Left lung (tissue), 10 donors: Measurements from ENCODE around the gene TMEM132A. TPM values are rescaled to one million over a fixed set of nuclear protein-coding genes. Genes with fewer than 3 reads are reported as not detected.
"Not testable (repeated sequence)": the region's sequence is repeated elsewhere in the genome, so short reads cannot be mapped to it uniquely, and the experiment has no call there.

Experiments
- ATAC-seq: fragments of 200-7000 bp; cut with Tn5 transposase; one replicate; pipeline ENCODE4 v1.9.1; 2020; ENCODE audit warnings: moderate library complexity
- DNase-seq, 4 donors: peaks; one replicate each; pipeline ENCODE4 v3.0.0-alpha.2; 2013 to 2020
- H3K27ac ChIP-seq, 2 donors: fragments of 200-600 bp; sonication (generic) in 1 of 2; one replicate each; pipeline versions ENCODE4 v1.5.0 to v1.8.0; 2020 to 2021
- H3K27me3 ChIP-seq, 2 donors: fragments of 200-600 bp; sonication (generic) in 1 of 2; one replicate each; pipeline versions ENCODE4 v1.5.0 to v1.8.0; 2020 to 2021
- H3K36me3 ChIP-seq, 2 donors: fragments of 200-600 bp; sonication (generic) in 1 of 2; one replicate each; pipeline versions ENCODE4 v1.5.0 to v1.8.0; 2020 to 2021
- H3K4me1 ChIP-seq, 2 donors: fragments of 200-600 bp; one replicate each; pipeline ENCODE4 v1.8.0; 2021
- H3K4me3 ChIP-seq, 2 donors: fragments of 200-600 bp; sonication (generic) in 1 of 2; one replicate each; pipeline versions ENCODE4 v1.5.0 to v1.8.0; 2020 to 2021; ENCODE audit warnings: mild to moderate bottlenecking in 1 of 2
- H3K9me3 ChIP-seq, 2 donors: fragments of 200-600 bp; sonication (generic) in 1 of 2; one replicate each; pipeline versions ENCODE4 v1.5.0 to v1.8.0; 2020 to 2021
- intact Hi-C, 2 donors: fragments of 100-400 bp; cut with DNase I; formaldehyde crosslinking; loops; one replicate each; pipeline versions ENCODE4 v1.11.2 to v1.14.2; 2022
- polyA plus RNA-seq, 6 donors: library from polyadenylated mRNA; unstranded; fragments of 120-200 nt; gene quantifications; one replicate each; pipeline ENCODE4 v1.2.1, GENCODE V29; 2013; ENCODE audit not compliant: insufficient read length in 6 of 6
- total RNA-seq, 2 donors: library from RNA; stranded (reverse); fragmentation: NEBNext Ultra II Directional; extraction: Animal tissue kit (Norgen Biotek cat#: 25700); gene quantifications; one replicate each; pipeline ENCODE4 v1.2.1, GENCODE V29; 2021
- TF ChIP-seq, protein P1 (sequence below), 2 donors: fragments of 200-600 bp; sonication (generic) in 1 of 2; IDR thresholded peaks; one replicate each; pipeline versions ENCODE4 v1.5.0 to v1.8.0; 2021; ENCODE audit warnings: antibody characterized with exemption in 2 of 2
- donor health status: DM: no; HTN: yes; CAD: no.
- donor health status: DM: no; HTN: no; CAD: no.

Gene TMEM132A
- total and polyA plus RNA-seq, 8 donors = 12.3 to 67.8 (median 43.2) TPM

DNA sequence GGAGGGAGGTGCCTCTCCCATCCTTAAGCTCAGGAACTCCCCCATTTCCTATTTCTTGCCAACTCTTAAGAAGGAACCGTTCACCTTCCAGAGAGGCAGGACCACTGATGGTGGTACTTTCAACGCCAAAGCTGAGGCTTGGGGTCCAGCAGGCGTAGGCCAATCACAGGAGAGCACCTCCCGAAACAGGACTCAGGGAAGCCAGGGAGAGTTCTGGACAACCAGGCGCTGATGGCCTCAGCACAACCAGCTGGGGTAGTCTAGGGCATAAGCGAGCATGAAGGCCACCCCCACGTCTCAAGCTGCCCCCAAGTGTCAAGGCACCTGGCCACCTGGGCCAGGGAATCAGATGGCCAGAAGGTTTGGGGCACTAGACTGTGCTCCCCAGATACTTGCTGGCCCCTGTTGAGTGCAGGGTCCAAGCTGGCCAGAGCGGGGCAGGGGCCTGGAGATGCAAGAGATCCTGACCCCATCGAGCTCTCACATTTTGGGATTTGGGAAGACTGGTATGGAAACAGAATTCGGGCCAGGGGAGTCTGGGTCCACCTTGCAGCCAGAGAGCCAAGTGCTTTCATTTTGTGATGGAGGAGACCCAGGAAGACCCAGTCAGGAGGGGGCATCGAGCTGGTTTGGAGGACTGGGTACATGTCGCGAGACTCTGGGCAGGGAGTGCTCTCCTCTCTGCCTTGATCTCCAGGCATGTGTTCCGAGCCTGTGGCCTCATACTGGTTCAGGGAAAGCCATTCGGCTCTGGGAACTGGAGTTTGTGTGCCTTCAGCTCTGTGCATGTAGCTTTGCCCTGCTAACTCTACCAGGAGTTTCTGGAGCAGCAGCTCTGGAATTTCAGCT is 48.1 kb downstream of the TMEM132A start:
- no peak for ATAC-seq
- no peak overlapping the region for H3K27ac ChIP-seq
- TF ChIP-seq, protein P1, sequence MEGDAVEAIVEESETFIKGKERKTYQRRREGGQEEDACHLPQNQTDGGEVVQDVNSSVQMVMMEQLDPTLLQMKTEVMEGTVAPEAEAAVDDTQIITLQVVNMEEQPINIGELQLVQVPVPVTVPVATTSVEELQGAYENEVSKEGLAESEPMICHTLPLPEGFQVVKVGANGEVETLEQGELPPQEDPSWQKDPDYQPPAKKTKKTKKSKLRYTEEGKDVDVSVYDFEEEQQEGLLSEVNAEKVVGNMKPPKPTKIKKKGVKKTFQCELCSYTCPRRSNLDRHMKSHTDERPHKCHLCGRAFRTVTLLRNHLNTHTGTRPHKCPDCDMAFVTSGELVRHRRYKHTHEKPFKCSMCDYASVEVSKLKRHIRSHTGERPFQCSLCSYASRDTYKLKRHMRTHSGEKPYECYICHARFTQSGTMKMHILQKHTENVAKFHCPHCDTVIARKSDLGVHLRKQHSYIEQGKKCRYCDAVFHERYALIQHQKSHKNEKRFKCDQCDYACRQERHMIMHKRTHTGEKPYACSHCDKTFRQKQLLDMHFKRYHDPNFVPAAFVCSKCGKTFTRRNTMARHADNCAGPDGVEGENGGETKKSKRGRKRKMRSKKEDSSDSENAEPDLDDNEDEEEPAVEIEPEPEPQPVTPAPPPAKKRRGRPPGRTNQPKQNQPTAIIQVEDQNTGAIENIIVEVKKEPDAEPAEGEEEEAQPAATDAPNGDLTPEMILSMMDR (IDR thresholded peaks at IDR 0.05) = no peak
- peaks cover 0 to 14% of the 10 kb centered on the region in 2 donors for H3K27me3 ChIP-seq
- DNase-seq = no peak
- H3K36me3 ChIP-seq = no peaks in the 10 kb centered on the region
- H3K9me3 ChIP-seq = peaks cover 0 to 8% of the 10 kb centered on the region in 2 donors
- intact Hi-C loops = no loop called here
- peak overlapping the region in 1 of 2 donors; percentile 21 for H3K4me3 ChIP-seq
- peaks cover 0 to 6% of the 10 kb centered on the region in 2 donors for H3K4me1 ChIP-seq

DNA sequence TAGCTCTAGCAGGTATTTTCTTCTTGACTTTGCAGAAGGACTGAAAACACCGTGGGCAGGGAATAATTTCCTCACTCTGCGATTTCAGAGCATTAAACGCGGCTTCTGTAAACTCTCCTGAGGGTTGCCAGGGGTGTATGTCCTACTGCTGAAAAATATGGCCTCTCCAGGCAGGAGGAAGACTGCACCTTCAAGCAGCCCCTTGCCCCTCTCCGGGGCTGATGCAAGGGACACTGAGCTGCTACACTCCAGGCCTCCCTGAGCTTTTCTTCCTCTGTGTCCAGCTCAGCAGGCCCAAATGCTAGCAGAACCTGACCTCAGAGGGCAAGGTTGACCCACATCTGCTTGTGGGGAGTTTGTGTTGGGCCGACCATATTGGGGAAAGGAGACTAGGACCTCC is 49.4 kb downstream of the TMEM132A start:
- H3K4me3 ChIP-seq = peak overlapping the region in 1 of 2 donors; percentile 1
- intact Hi-C loops = no loop called here
- H3K27me3 ChIP-seq = peaks cover 0 to 14% of the 10 kb centered on the region in 2 donors
- TF ChIP-seq, protein P1 (IDR thresholded peaks at IDR 0.05) = no peak
- DNase-seq (no peak), ATAC-seq (no peak)
- peaks cover 0 to 6% of the 10 kb centered on the region in 2 donors for H3K4me1 ChIP-seq
- H3K27ac ChIP-seq = no peak overlapping the region
- H3K9me3 ChIP-seq = no peaks in the 10 kb centered on the region
- H3K36me3 ChIP-seq = no peaks in the 10 kb centered on the region

- H3K27me3 ChIP-seq = peaks cover 0 to 14% of the 10 kb centered on the region in 2 donors
- H3K9me3 ChIP-seq, intact Hi-C loops, ATAC-seq, H3K4me3 ChIP-seq, H3K27ac ChIP-seq, DNase-seq, H3K36me3 ChIP-seq, H3K4me1 ChIP-seq: not testable (repeated sequence)
These were observed 50.1 kb downstream of the TMEM132A start for GRCh38 chr11:60974316-60974715.

- Histone ChIP-seq H3K27me3 (peaks cover 0 to 14% of the 10 kb centered on the region in 2 donors), H3K4me1 (peaks cover 0 to 6% of the 10 kb centered on the region in 2 donors), H3K36me3 (no peaks in the 10 kb centered on the region), H3K4me3 (no peak overlapping the region), H3K27ac (no peak overlapping the region), H3K9me3 (no peaks in the 10 kb centered on the region)
- TF ChIP-seq, protein P1 (IDR thresholded peaks at IDR 0.05) = no peak
- DNase-seq (no peak), ATAC-seq (no peak)
- intact Hi-C loops = no loop called here
These were observed 50.5 kb downstream of the TMEM132A start for GRCh38 chr11:60974726-60975125.

DNA sequence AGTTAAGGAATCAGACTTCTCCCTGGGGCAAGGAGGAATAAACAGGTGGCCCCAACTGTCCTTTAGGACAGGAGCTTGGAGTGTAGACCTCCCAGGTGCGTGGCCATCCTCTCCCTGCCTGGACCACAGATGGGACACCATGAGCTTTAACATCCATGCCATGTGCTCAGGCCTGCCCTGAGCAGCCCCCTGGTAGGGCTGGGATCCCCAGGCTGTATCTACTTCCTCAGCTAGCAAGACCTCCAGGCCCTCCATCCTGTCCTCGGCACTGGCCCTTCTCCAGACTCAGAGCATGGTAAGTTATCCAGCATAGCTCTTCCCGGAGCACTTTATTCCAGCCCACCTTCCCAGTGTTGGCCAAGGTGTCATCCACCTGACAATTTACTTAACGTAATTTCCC is 53.0 kb downstream of the TMEM132A start:
- Histone ChIP-seq H3K4me1 (no peaks in the 10 kb centered on the region), H3K27me3 (no peaks in the 10 kb centered on the region), H3K4me3 (no peak overlapping the region), H3K9me3 (no peaks in the 10 kb centered on the region), H3K27ac (no peak overlapping the region), H3K36me3 (no peaks in the 10 kb centered on the region)
- ATAC-seq = no peak
- DNase-seq = no peak
- intact Hi-C loops = no loop called here
- TF ChIP-seq, protein P1 (IDR thresholded peaks at IDR 0.05) = no peak
